ENCODE measurements around the gene OSBP2. TPM values are rescaled to one million over a fixed set of nuclear protein-coding genes. Genes with fewer than 3 reads are reported as not detected.

OSBP2 gene
- total and polyA plus RNA-seq, 2 of the 13 experiments (the other 11 are each of a cell fraction or from before 2014, with no cell fraction given) = 5.0 to 7.7 TPM

- H2AFZ ChIP-seq (ENCODE audit: low read length) = no peak overlapping the region
- H3K9ac ChIP-seq (ENCODE audit: insufficient read depth, low read depth, low read length) = peak overlapping the region; percentile 51
- H3K4me1 ChIP-seq (ENCODE audit: insufficient read depth, low read length) = peaks cover 58% of the 10 kb centered on the region
- TF ChIP-seq, protein P1, sequence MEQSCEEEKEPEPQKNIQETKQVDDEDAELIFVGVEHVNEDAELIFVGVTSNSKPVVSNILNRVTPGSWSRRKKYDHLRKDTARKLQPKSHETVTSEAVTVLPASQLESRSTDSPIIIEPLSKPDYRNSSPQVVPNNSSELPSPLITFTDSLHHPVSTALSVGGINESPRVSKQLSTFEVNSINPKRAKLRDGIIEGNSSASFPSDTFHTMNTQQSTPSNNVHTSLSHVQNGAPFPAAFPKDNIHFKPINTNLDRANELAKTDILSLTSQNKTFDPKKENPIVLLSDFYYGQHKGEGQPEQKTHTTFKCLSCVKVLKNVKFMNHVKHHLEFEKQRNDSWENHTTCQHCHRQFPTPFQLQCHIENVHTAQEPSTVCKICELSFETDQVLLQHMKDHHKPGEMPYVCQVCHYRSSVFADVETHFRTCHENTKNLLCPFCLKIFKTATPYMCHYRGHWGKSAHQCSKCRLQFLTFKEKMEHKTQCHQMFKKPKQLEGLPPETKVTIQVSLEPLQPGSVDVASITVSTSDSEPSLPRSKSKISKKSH (CRISPR knock-in tag; IDR thresholded peaks at IDR 0.05; ENCODE audit: borderline replicate concordance) = no peak
- TF ChIP-seq ZNF713 (CRISPR knock-in tag; IDR thresholded peaks at IDR 0.05) = no peak
- no peak for TF ChIP-seq HDAC6 (IDR thresholded peaks at IDR 0.05; ENCODE audit: low read depth, low read length)
- no peak for TF ChIP-seq HNRNPH1 (optimal IDR thresholded peaks at IDR 0.05; ENCODE audit: low read depth, low read length)
- no peak for TF ChIP-seq NFRKB (IDR thresholded peaks at IDR 0.05)
- TF ChIP-seq ZIK1 (CRISPR knock-in tag; IDR thresholded peaks at IDR 0.05; ENCODE audit: borderline replicate concordance, low read depth) = no peak
- no peak for TF ChIP-seq ZNF543 (CRISPR knock-in tag; IDR thresholded peaks at IDR 0.05)
- CTCF ChIA-PET (ENCODE audit: low intra/inter-chr PET ratio, low total read pairs) = no interaction called here
- H3K27ac ChIP-seq (ENCODE audit: extremely low read length, insufficient read depth, low read length) = peak overlapping the region; percentile 67
- H4K20me1 ChIP-seq (ENCODE audit: insufficient read depth, low read length) = no peaks in the 10 kb centered on the region
- in situ Hi-C loops (cut with HindIII; ENCODE audit: extremely low pct_ligation_motif_present, low pct_unique_long_range_greater_than_20kb) (no loop called here), intact Hi-C loops (cut with micrococcal nuclease; ENCODE audit: unreplicated experiment) (loop anchor here (5.0 kb wide), 1 partner anchor 119 kb away; no protein-coding TSS in a partner anchor)
- ATAC-seq (no peak), DNase-seq (ENCODE audit: low spot score) (no peak), FAIRE-seq (no peak)
- H3K4me2 ChIP-seq (ENCODE audit: low read depth, low read length) = peak overlapping the region; percentile 93
- H3K4me3 ChIP-seq (replicated peaks in 1 of 3; ENCODE audit: insufficient read depth in 1 of 3, low read depth in 2 of 3, low read length in 3 of 3) = peak overlapping the region in 1 of 3 experiments; percentile 64; a peak in 2 of 6 replicates
- H3K79me2 ChIP-seq (ENCODE audit: insufficient read depth, low read length) = no peaks in the 10 kb centered on the region
- POLR2A ChIA-PET = interaction anchor here (1.1 kb wide), 2 partner anchors 10 to 86 kb away, joined by 4 to 7 read pairs; no protein-coding TSS in a partner anchor
- BruUV-seq (replicated peaks) = no TSS peak
- WGBS (ENCODE audit: low lambda C conversion rate) = 53% methylated on average over 4 of the region's 5 CpGs
- H3K27me3 ChIP-seq (ENCODE audit: control insufficient read depth in 1 of 2, insufficient read depth in 2 of 2, low read length in 2 of 2) = peaks cover 0 to 10% of the 10 kb centered on the region in 2 experiments; a peak in 3 of 5 replicates
- no peaks in the 10 kb centered on the region for H3K36me3 ChIP-seq (replicated peaks in 1 of 2; ENCODE audit: control insufficient read depth in 1 of 2, insufficient read depth in 2 of 2, low read length in 2 of 2)
- H3K9me3 ChIP-seq (ENCODE audit: low read length) = no peaks in the 10 kb centered on the region
Measured at GRCh38 chr22:30880847-30881246, 186.2 kb downstream of the OSBP2 start.
